ENCODE data around the gene TMA7B.

The TMA7B gene

DNA sequence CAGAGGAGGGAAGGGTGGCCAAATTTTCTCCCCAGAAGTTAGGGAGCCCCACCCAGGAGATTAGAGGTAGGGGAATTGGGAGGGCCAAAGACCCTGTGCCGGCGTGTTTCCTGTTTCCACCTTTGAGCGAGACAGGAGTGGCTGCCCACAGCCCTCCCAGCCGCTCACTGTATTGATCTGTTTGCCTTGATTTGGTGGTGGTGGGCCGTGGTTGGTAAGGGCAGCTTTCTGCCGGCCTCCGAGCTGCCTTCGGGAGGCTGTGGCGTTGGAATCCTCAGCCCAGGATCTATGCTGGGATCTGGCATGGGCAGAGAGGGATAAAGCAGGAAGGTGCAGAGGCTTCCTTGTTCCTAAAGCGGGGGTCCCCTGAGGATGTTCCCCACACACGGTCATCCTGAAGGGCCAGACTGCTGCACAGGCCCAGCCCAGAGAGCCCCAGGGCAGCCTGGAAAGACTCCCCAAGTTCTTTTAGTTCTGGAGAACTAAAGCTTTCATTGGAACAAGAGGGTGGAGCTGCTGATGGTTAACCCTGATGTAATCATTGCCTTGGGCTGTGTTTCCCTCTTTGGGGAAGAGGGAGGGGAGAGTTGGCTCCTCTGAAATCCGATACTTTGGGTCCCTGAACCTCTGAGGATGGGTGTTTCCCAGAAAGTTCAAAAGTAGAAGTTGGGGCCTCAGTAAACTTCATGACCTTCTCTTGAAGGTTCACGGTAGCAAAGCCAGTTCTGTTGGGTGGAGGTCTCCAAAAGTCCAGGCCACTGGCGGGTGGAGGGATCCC, 41.8 kb downstream of the TMA7B start:
- TF ChIP-seq, protein P1, sequence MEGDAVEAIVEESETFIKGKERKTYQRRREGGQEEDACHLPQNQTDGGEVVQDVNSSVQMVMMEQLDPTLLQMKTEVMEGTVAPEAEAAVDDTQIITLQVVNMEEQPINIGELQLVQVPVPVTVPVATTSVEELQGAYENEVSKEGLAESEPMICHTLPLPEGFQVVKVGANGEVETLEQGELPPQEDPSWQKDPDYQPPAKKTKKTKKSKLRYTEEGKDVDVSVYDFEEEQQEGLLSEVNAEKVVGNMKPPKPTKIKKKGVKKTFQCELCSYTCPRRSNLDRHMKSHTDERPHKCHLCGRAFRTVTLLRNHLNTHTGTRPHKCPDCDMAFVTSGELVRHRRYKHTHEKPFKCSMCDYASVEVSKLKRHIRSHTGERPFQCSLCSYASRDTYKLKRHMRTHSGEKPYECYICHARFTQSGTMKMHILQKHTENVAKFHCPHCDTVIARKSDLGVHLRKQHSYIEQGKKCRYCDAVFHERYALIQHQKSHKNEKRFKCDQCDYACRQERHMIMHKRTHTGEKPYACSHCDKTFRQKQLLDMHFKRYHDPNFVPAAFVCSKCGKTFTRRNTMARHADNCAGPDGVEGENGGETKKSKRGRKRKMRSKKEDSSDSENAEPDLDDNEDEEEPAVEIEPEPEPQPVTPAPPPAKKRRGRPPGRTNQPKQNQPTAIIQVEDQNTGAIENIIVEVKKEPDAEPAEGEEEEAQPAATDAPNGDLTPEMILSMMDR (IDR thresholded peaks at IDR 0.05; ENCODE audit: poor library complexity, severe bottlenecking): no peak
- Histone ChIP-seq H3K4me1 (ENCODE audit: insufficient read depth, poor library complexity, severe bottlenecking) (peaks cover 70% of the 10 kb centered on the region), H3K36me3 (ENCODE audit: low read depth) (no peaks in the 10 kb centered on the region), H3K27me3 (ENCODE audit: insufficient read depth, poor library complexity, severe bottlenecking) (no peaks in the 10 kb centered on the region), H3K27ac (ENCODE audit: poor library complexity, severe bottlenecking) (peak overlapping the region; percentile 66), H3K4me3 (ENCODE audit: severe bottlenecking) (no peak overlapping the region), H3K9me3 (ENCODE audit: severe bottlenecking) (no peaks in the 10 kb centered on the region)
- no peak for ATAC-seq (ENCODE audit: low read depth)
- DNase-seq (ENCODE audit: low spot score): no peak

GRCh38 chr22:40002935-40003715, 42.9 kb downstream of the TMA7B start:
- no peak for DNase-seq (ENCODE audit: low spot score)
- peaks cover 58% of the 10 kb centered on the region for H3K4me1 ChIP-seq (ENCODE audit: insufficient read depth, poor library complexity, severe bottlenecking)
- TF ChIP-seq, protein P1 (IDR thresholded peaks at IDR 0.05; ENCODE audit: poor library complexity, severe bottlenecking): no peak

GRCh38 chr22:40004836-40005235, 44.6 kb downstream of the TMA7B start:
- ATAC-seq (ENCODE audit: low read depth) (no peak), DNase-seq (ENCODE audit: low spot score) (no peak)
- Histone ChIP-seq H3K4me3 (ENCODE audit: severe bottlenecking) (no peak overlapping the region), H3K4me1 (ENCODE audit: insufficient read depth, poor library complexity, severe bottlenecking) (peaks cover 56% of the 10 kb centered on the region), H3K27me3 (ENCODE audit: insufficient read depth, poor library complexity, severe bottlenecking) (no peaks in the 10 kb centered on the region), H3K36me3 (ENCODE audit: low read depth) (no peaks in the 10 kb centered on the region), H3K9me3 (ENCODE audit: severe bottlenecking) (no peaks in the 10 kb centered on the region), H3K27ac (ENCODE audit: poor library complexity, severe bottlenecking) (no peak overlapping the region)
- TF ChIP-seq, protein P1 (IDR thresholded peaks at IDR 0.05; ENCODE audit: poor library complexity, severe bottlenecking): no peak

More at GRCh38 chr22:40002935-40003715, 42.9 kb downstream of the TMA7B start:
- H3K27ac ChIP-seq (ENCODE audit: poor library complexity, severe bottlenecking): no peak overlapping the region
- no peak overlapping the region for H3K4me3 ChIP-seq (ENCODE audit: severe bottlenecking)
- no peaks in the 10 kb centered on the region for H3K9me3 ChIP-seq (ENCODE audit: severe bottlenecking)
- ATAC-seq (ENCODE audit: low read depth): no peak
- H3K36me3 ChIP-seq (ENCODE audit: low read depth): no peaks in the 10 kb centered on the region
- H3K27me3 ChIP-seq (ENCODE audit: insufficient read depth, poor library complexity, severe bottlenecking): no peaks in the 10 kb centered on the region

DNA sequence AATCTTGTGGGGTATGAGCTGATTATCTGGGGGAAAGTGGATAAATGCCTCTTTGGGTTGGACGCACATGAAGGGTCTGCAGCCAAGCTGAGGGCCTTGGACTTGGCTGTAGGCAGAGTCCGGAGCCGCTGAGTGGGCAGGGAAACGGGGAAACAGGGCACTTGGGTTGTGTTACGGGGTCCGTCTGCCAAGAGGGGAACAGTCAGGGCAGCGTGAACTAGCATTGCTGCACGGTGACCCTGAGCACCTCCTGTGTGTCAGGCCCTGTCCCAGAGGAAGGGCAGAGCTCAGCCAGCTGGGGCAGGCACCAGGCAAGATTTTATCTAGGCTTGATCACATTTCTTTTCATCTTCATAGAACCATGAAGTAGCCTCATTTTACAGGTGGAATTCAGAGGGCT, 46.4 kb downstream of the TMA7B start:
- no peak overlapping the region for H3K27ac ChIP-seq (ENCODE audit: poor library complexity, severe bottlenecking)
- no peaks in the 10 kb centered on the region for H3K27me3 ChIP-seq (ENCODE audit: insufficient read depth, poor library complexity, severe bottlenecking)
- no peak overlapping the region for H3K4me3 ChIP-seq (ENCODE audit: severe bottlenecking)
- no peak for ATAC-seq (ENCODE audit: low read depth)
- no peaks in the 10 kb centered on the region for H3K9me3 ChIP-seq (ENCODE audit: severe bottlenecking)
- TF ChIP-seq, protein P1 (IDR thresholded peaks at IDR 0.05; ENCODE audit: poor library complexity, severe bottlenecking): no peak
- no peaks in the 10 kb centered on the region for H3K36me3 ChIP-seq (ENCODE audit: low read depth)
- DNase-seq (ENCODE audit: low spot score): no peak
- peaks cover 38% of the 10 kb centered on the region for H3K4me1 ChIP-seq (ENCODE audit: insufficient read depth, poor library complexity, severe bottlenecking)
